Left colon (tissue), 2 donors: ENCODE measurements around the gene HERC2. TPM values are rescaled to one million over a fixed set of nuclear protein-coding genes. Genes with fewer than 3 reads are reported as not detected.

Experiments
- ATAC-seq: fragments of 200-7000 bp; cut with Tn5 transposase; one replicate; pipeline ENCODE4 v1.9.1; 2020; ENCODE audit warnings: mild to moderate bottlenecking, moderate library complexity
- DNase-seq, 2 donors: peaks; one replicate each; pipeline ENCODE4 v3.0.0-alpha.2; 2020
- intact Hi-C, 2 donors: fragments of 100-400 bp; cut with DNase I in 1 of 2; cut with micrococcal nuclease in 1 of 2; formaldehyde crosslinking; loops; one replicate each; pipeline versions ENCODE4 v1.11.2 to v1.14.0; 2022; cut with DNase I, micrococcal nuclease
- total RNA-seq, 2 donors: library from RNA; stranded (reverse); fragmentation: NEBNext Ultra II Directional; extraction: Animal tissue kit (Norgen Biotek cat#: 25700); gene quantifications; one replicate each; pipeline ENCODE4 v1.2.1, GENCODE V29; 2021
- donor health status: DM: no; HTN: no; CAD: no.
- donor health status: DM: yes; HTN: yes; CAD: no.

Gene HERC2
- total RNA-seq, 2 donors from 2014 or later = 68.9 to 73.1 TPM

GRCh38 chr15:28093752-28094535 is 228.0 kb downstream of the HERC2 start:
- intact Hi-C loops = no loop called here

GRCh38 chr15:28091313-28091712 is 230.7 kb downstream of the HERC2 start:
- no peak for DNase-seq
- intact Hi-C loops = no loop called here
- ATAC-seq = no peak

More at GRCh38 chr15:28093752-28094535, 228.0 kb downstream of the HERC2 start:
- peak; percentile 40 to 46 for DNase-seq
- peak; percentile 34 for ATAC-seq

GRCh38 chr15:28086175-28086703 is 235.7 kb downstream of the HERC2 start:
- ATAC-seq (peak; percentile 80), DNase-seq (peak; percentile 50 to 68)
- intact Hi-C loops = no loop called here

- DNase-seq (no peak), ATAC-seq (no peak)
- intact Hi-C loops = no loop called here
These were observed 236.3 kb downstream of the HERC2 start for GRCh38 chr15:28085489-28086174.

- DNase-seq (no peak), ATAC-seq (no peak)
- intact Hi-C loops = no loop called here
These were observed 237.4 kb downstream of the HERC2 start for GRCh38 chr15:28084547-28084946.

- ATAC-seq (peak; percentile 85), DNase-seq (peak; percentile 43 to 60)
- intact Hi-C loops = no loop called here
These were observed 238.9 kb downstream of the HERC2 start for GRCh38 chr15:28082891-28083684.

GRCh38 chr15:28081594-28081993 is 240.4 kb downstream of the HERC2 start:
- ATAC-seq (no peak), DNase-seq (no peak)
- intact Hi-C loops = no loop called here

- no peak for DNase-seq
- intact Hi-C loops = no loop called here
- ATAC-seq = no peak
These were observed 241.6 kb downstream of the HERC2 start for GRCh38 chr15:28080386-28080785.

GRCh38 chr15:28079313-28079969 is 242.5 kb downstream of the HERC2 start:
- DNase-seq (no peak), ATAC-seq (no peak)
- intact Hi-C loops = no loop called here

- intact Hi-C loops = no loop called here
- ATAC-seq = no peak
These were observed 243.7 kb downstream of the HERC2 start for GRCh38 chr15:28078191-28078719.

GRCh38 chr15:28075573-28075972 is 246.4 kb downstream of the HERC2 start:
- DNase-seq (no peak), ATAC-seq (peak; percentile 80)
- intact Hi-C loops = no loop called here

More at GRCh38 chr15:28078191-28078719, 243.7 kb downstream of the HERC2 start:
- no peak for DNase-seq

- ATAC-seq = no peak
- intact Hi-C loops = no loop called here
- no peak for DNase-seq
These were observed 253.0 kb downstream of the HERC2 start for GRCh38 chr15:28068930-28069329.

- DNase-seq = no peak
- intact Hi-C loops = no loop called here
- ATAC-seq = no peak
These were observed 255.7 kb downstream of the HERC2 start for GRCh38 chr15:28066231-28066630.

Other genes with a start within 250 kb of the HERC2 start
- under 1 TPM; 0.18 to 0.31 TPM for gene OCA2, start 222.9 kb downstream of the HERC2 start, total RNA-seq
- not detected for gene GOLGA6L24, start 35.9 kb upstream of the HERC2 start, total RNA-seq
- not detected for gene GOLGA8F, start 56.5 kb upstream of the HERC2 start, total RNA-seq
- gene GOLGA8G, start 210.8 kb upstream of the HERC2 start, total RNA-seq = not detected
- gene GOLGA6L25, start 231.4 kb upstream of the HERC2 start, total RNA-seq = not detected